ENCODE measurements around the gene CPT1B. TPM values are rescaled to one million over a fixed set of nuclear protein-coding genes. Genes with fewer than 3 reads are reported as not detected.
A peak's percentile ranks its signal among the peaks of the same experiment; 100 is the strongest.

Gene CPT1B
- total RNA-seq, 1 experiment from 2014 or later, result 13.1 TPM

- Histone ChIP-seq H2AFZ (ENCODE audit: low read length) (peak overlapping the region; percentile 81), H3F3A (ENCODE audit: low read length, unreplicated experiment) (no peaks in the 10 kb centered on the region), H3K4me1 (ENCODE audit: insufficient read depth, low read length) (peaks cover 10% of the 10 kb centered on the region; the same call in 1 of the 2 replicates), H3K4me2 (ENCODE audit: low read length) (peak overlapping the region; percentile 100), H3K9me3 (ENCODE audit: low read length) (no peaks in the 10 kb centered on the region), H3K9ac (ENCODE audit: low read length) (peak overlapping the region; percentile 90), H3K9me2 (replicated peaks; ENCODE audit: low read length) (no peaks in the 10 kb centered on the region), H3K4me3 (ENCODE audit: low read length) (peak overlapping the region; percentile 78), H3K36me3 (ENCODE audit: low read depth, low read length) (no peaks in the 10 kb centered on the region), H4K20me1 (ENCODE audit: low read length) (no peaks in the 10 kb centered on the region), H3K79me2 (ENCODE audit: low read length) (0 out of 2 replicates have a peak, but pooled peaks cover 4% of the 10 kb centered on the region), H3K27ac (ENCODE audit: low read length) (peak overlapping the region; percentile 75), H3K27me3 (ENCODE audit: low read length) (no peaks in the 10 kb centered on the region)
- TSS peak; percentile 1 for BruUV-seq (replicated peaks)
- peak; percentile 74 for DNase-seq
- ATAC-seq, result peak; percentile 44
- TF ChIP-seq CTCF (conservative IDR thresholded peaks at IDR 0.05; ENCODE audit: low read depth, low read length) (no peak), EZH2phosphoT487 (IDR thresholded peaks at IDR 0.05; ENCODE audit: borderline replicate concordance, low read length) (no peak), EZH2 (IDR thresholded peaks at IDR 0.05; ENCODE audit: low read length, unreplicated experiment) (no peak)
- ChIA-PET CTCF (no interaction called here), POLR2A (ENCODE audit: unreplicated experiment) (no interaction called here)
- intact Hi-C loops (cut with micrococcal nuclease), result no loop called here
Measured at GRCh38 chr22:50530877-50531545, 47.2 kb downstream of the CPT1B start.

- CTCF ChIA-PET, result no interaction called here
- H3K27me3 ChIP-seq (ENCODE audit: low read length), result no peaks in the 10 kb centered on the region
- 0 out of 2 replicates have a peak, but pooled peaks cover 4% of the 10 kb centered on the region for H3K79me2 ChIP-seq (ENCODE audit: low read length)
- no peaks in the 10 kb centered on the region for H3K36me3 ChIP-seq (ENCODE audit: low read depth, low read length)
- H3K4me1 ChIP-seq (ENCODE audit: insufficient read depth, low read length), result peaks cover 10% of the 10 kb centered on the region; the same call in 1 of the 2 replicates
- H3K9me3 ChIP-seq (ENCODE audit: low read length), result no peaks in the 10 kb centered on the region
- no peak for TF ChIP-seq EZH2phosphoT487 (IDR thresholded peaks at IDR 0.05; ENCODE audit: borderline replicate concordance, low read length)
- no peak for TF ChIP-seq EZH2 (IDR thresholded peaks at IDR 0.05; ENCODE audit: low read length, unreplicated experiment)
- no peak for TF ChIP-seq CTCF (conservative IDR thresholded peaks at IDR 0.05; ENCODE audit: low read depth, low read length)
- peak overlapping the region; percentile 100 for H3K4me2 ChIP-seq (ENCODE audit: low read length)
- H3K4me3 ChIP-seq (ENCODE audit: low read length), result peak overlapping the region; percentile 78
- DNase-seq (no peak), ATAC-seq (no peak)
- H3F3A ChIP-seq (ENCODE audit: low read length, unreplicated experiment), result no peaks in the 10 kb centered on the region
- H3K9me2 ChIP-seq (replicated peaks; ENCODE audit: low read length), result no peaks in the 10 kb centered on the region
- POLR2A ChIA-PET (ENCODE audit: unreplicated experiment), result no interaction called here
- peak overlapping the region; percentile 75 for H3K27ac ChIP-seq (ENCODE audit: low read length)
- no TSS peak for BruUV-seq (replicated peaks)
- H2AFZ ChIP-seq (ENCODE audit: low read length), result peak overlapping the region; percentile 81
- intact Hi-C loops (cut with micrococcal nuclease), result no loop called here
- no peaks in the 10 kb centered on the region for H4K20me1 ChIP-seq (ENCODE audit: low read length)
- H3K9ac ChIP-seq (ENCODE audit: low read length), result peak overlapping the region; percentile 90
Measured at GRCh38 chr22:50530580-50530876, 47.7 kb downstream of the CPT1B start.

GRCh38 chr22:50529897-50530579, 48.2 kb downstream of the CPT1B start, which contains the start of gene TYMP:
Gene TYMP (minus strand): TSS chr22:50530012. CDS start chr22:50529709, 303 bp downstream.
- Histone ChIP-seq H3K79me2 (ENCODE audit: low read length) (peaks cover 6% of the 10 kb centered on the region; the same call in 1 of the 2 replicates), H3K9me3 (ENCODE audit: low read length) (no peaks in the 10 kb centered on the region), H3K36me3 (ENCODE audit: low read depth, low read length) (no peaks in the 10 kb centered on the region), H3K27me3 (ENCODE audit: low read length) (no peaks in the 10 kb centered on the region), H3K4me1 (ENCODE audit: insufficient read depth, low read length) (peaks cover 10% of the 10 kb centered on the region; the same call in 1 of the 2 replicates), H3K9ac (ENCODE audit: low read length) (peak within 1 kb of the TSS; percentile 90), H3K27ac (ENCODE audit: low read length) (peak within 1 kb of the TSS; percentile 75), H3K4me3 (ENCODE audit: low read length) (peak within 1 kb of the TSS; percentile 78), H4K20me1 (ENCODE audit: low read length) (no peaks in the 10 kb centered on the region), H2AFZ (ENCODE audit: low read length) (peak within 1 kb of the TSS; percentile 81), H3K4me2 (ENCODE audit: low read length) (peak within 1 kb of the TSS; percentile 100), H3K9me2 (replicated peaks; ENCODE audit: low read length) (no peaks in the 10 kb centered on the region), H3F3A (ENCODE audit: low read length, unreplicated experiment) (no peaks in the 10 kb centered on the region)
- intact Hi-C loops (cut with micrococcal nuclease), result loop anchor here (5.0 kb wide), 2 partner anchors 32 to 92 kb away; partner anchors contain the start of gene SYCE3
- ChIA-PET CTCF (no interaction called here), POLR2A (ENCODE audit: unreplicated experiment) (no interaction called here)
- TSS peak; percentile 40 for BruUV-seq (replicated peaks)
- no peak for TF ChIP-seq EZH2phosphoT487 (IDR thresholded peaks at IDR 0.05; ENCODE audit: borderline replicate concordance, low read length)
- no peak for TF ChIP-seq EZH2 (IDR thresholded peaks at IDR 0.05; ENCODE audit: low read length, unreplicated experiment)
- no peak for TF ChIP-seq CTCF (conservative IDR thresholded peaks at IDR 0.05; ENCODE audit: low read depth, low read length)
- peak; percentile 27 for ATAC-seq
- DNase-seq, result peak; percentile 68

All from PC-3 (cell line).